NCI-H1694 (cell line): ENCODE results near the gene EEIG1.
A peak's percentile ranks its signal among the peaks of the same experiment; 100 is the strongest.

Experiments used
- DNase-seq: peaks from one replicate; lab custom pipeline; 2025; lab: John Stamatoyannopoulos, UW

The EEIG1 gene

GRCh38 chr9:127941062-127941960, 39.5 kb downstream of the EEIG1 start:
- no peak for DNase-seq

- no peak for DNase-seq
These were observed 40.2 kb downstream of the EEIG1 start for GRCh38 chr9:127940593-127940992.

- DNase-seq = no peak
These were observed 42.5 kb downstream of the EEIG1 start for GRCh38 chr9:127938298-127938690.

GRCh38 chr9:127937388-127938297, 43.1 kb downstream of the EEIG1 start, which contains the start of gene DPM2:
Gene DPM2, minus strand, starts transcription at chr9:127937854. Its CDS starts 34 bp downstream, at chr9:127937820.
- DNase-seq = peak; percentile 49

GRCh38 chr9:127937056-127937387, 43.8 kb downstream of the EEIG1 start:
- no peak for DNase-seq

- no peak for DNase-seq
These were observed 44.4 kb downstream of the EEIG1 start for GRCh38 chr9:127936347-127936852.

- no peak for DNase-seq
These were observed 45.0 kb downstream of the EEIG1 start for GRCh38 chr9:127935765-127936221.

GRCh38 chr9:127934986-127935385, 45.8 kb downstream of the EEIG1 start:
- DNase-seq = no peak

- DNase-seq = no peak
These were observed 46.5 kb downstream of the EEIG1 start for GRCh38 chr9:127934248-127934647.

GRCh38 chr9:127931092-127931881, 49.5 kb downstream of the EEIG1 start:
- no peak for DNase-seq
